ENCODE data around the gene TAF10. TPM values are rescaled to one million over a fixed set of nuclear protein-coding genes. Genes with fewer than 3 reads are reported as not detected.
A peak's percentile ranks its signal among the peaks of the same experiment; 100 is the strongest.

The TAF10 gene
- 10 to 100 TPM; 55.9 to 90.8 (median 74.5) TPM for total RNA-seq

DNA sequence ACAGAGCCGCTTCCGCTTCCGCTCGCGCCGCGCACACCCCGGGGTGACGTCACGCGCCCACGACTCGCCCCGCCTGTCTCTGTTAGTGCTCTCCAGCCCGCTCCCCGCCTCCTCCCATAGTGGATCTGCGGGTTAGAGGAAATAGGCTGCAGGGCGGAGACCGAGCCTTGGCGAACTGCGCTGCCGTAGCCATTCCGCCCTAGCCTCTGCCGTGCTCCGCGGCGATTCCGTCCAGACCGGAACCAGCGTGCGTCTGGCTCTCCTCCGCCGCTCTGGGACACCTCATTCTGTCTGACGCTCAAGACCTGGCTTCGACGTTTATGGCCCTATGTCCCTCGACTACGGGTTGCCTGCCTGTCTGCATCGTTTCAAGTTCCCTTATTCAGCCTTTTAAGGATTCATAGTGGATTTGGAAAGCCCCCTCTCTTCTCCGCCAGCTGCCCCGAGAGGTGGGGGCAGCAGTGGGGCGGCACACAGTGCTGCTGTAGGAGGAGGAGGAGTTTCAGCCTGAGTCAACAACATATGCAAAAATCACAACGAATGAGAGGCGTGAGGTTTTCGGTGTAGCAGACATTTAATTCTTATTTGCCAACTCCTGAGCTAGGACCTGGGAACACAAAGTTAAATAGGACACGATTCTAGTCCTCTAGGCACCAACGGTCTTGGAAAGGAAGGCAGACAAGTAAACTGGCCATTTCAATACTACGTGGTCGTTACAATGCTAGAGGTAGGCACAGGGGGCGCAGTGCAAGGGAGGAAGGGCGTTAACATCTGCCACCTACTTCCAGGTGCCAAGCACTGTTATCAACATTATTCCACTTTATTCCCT, at the start of gene TAF10:
TAF10 (minus strand) TSS at position 4 of the 829 bp plus-strand sequence. CDS start 27 bp downstream, outside the sequence.
- Histone ChIP-seq H3K4me3 (peak within 1 kb of the TSS; percentile 71 to 99 (median 86)), H3K27me3 (no peaks in the 10 kb centered on the region), H3K36me3 (peaks cover 0 to 57% (median 3%) of the 10 kb centered on the region in 3 donors), H3K4me1 (peaks cover 0 to 47% (median 4%) of the 10 kb centered on the region in 4 donors), H3K27ac (peak within 1 kb of the TSS; percentile 93 to 99 (median 94)), H3K9me3 (no peaks in the 10 kb centered on the region)
- peak; percentile 93 to 99 for TF ChIP-seq POLR2A (IDR thresholded peaks at IDR 0.05)
- TF ChIP-seq, protein P1, sequence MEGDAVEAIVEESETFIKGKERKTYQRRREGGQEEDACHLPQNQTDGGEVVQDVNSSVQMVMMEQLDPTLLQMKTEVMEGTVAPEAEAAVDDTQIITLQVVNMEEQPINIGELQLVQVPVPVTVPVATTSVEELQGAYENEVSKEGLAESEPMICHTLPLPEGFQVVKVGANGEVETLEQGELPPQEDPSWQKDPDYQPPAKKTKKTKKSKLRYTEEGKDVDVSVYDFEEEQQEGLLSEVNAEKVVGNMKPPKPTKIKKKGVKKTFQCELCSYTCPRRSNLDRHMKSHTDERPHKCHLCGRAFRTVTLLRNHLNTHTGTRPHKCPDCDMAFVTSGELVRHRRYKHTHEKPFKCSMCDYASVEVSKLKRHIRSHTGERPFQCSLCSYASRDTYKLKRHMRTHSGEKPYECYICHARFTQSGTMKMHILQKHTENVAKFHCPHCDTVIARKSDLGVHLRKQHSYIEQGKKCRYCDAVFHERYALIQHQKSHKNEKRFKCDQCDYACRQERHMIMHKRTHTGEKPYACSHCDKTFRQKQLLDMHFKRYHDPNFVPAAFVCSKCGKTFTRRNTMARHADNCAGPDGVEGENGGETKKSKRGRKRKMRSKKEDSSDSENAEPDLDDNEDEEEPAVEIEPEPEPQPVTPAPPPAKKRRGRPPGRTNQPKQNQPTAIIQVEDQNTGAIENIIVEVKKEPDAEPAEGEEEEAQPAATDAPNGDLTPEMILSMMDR (IDR thresholded peaks at IDR 0.05) = peak; percentile 28 to 73 (median 48)
- peak; percentile 98 to 99 (median 98) for DNase-seq

- Histone ChIP-seq H3K4me1 (no peaks in the 10 kb centered on the region), H3K36me3 (no peaks in the 10 kb centered on the region), H3K4me3 (no peak overlapping the region), H3K27me3 (no peaks in the 10 kb centered on the region), H3K9me3 (no peaks in the 10 kb centered on the region), H3K27ac (no peak overlapping the region)
- no peak for DNase-seq
- TF ChIP-seq, protein P1 (IDR thresholded peaks at IDR 0.05) = no peak
- TF ChIP-seq POLR2A (IDR thresholded peaks at IDR 0.05) = no peak
Measured at GRCh38 chr11:6660712-6661111, 48.7 kb upstream of the TAF10 start.

DNA sequence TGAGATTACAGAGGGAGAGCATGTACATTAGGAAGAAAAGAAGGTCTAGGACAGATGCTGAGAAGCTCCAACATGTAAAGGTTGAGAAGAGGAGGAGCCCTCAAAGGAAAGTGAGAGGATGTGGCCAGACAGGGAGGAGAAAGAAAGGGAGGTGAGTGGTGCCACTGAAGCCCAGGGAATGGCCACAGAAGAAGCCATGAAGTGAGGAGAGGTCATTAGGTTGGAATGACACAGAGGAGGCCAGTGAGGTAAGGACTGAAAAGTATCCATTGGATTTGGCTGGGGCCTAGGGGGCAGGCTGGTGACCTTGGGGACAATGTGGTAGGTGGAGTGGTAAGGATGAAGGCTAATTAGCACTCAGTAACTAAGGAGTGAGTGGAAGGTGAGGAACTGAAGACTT, 46.6 kb upstream of the TAF10 start:
- H3K9me3 ChIP-seq = no peaks in the 10 kb centered on the region
- DNase-seq = no peak
- H3K4me3 ChIP-seq = no peak overlapping the region
- no peaks in the 10 kb centered on the region for H3K27me3 ChIP-seq
- TF ChIP-seq, protein P1 (IDR thresholded peaks at IDR 0.05) = no peak
- no peak for TF ChIP-seq POLR2A (IDR thresholded peaks at IDR 0.05)
- H3K36me3 ChIP-seq = no peaks in the 10 kb centered on the region
- H3K4me1 ChIP-seq = peaks cover 0 to 3% (median 0%) of the 10 kb centered on the region in 4 donors
- H3K27ac ChIP-seq = no peak overlapping the region

DNA sequence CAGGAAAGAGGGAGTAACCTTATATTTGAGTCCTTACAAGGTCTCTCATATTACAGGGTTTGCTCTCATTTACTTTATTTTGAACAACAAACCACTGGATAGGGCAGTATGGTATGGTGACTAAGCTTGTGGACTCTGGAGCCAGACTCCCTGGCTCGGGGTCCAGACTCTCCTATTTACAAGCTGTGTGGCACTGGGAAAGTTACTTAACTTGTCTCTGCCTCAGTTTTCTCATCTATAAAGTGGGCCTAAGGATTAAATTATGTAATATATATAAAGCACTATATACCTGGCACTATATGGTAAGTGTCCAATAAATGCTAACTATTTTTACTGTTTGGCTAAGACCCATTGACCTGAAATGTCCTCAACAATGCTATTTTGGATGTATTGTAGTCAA, 45.3 kb upstream of the TAF10 start:
- Histone ChIP-seq H3K36me3 (no peaks in the 10 kb centered on the region), H3K9me3 (no peaks in the 10 kb centered on the region), H3K27me3 (no peaks in the 10 kb centered on the region), H3K4me1 (peaks cover 0 to 3% (median 0%) of the 10 kb centered on the region in 4 donors), H3K4me3 (no peak overlapping the region), H3K27ac (no peak overlapping the region)
- no peak for DNase-seq
- no peak for TF ChIP-seq POLR2A (IDR thresholded peaks at IDR 0.05)
- TF ChIP-seq, protein P1 (IDR thresholded peaks at IDR 0.05) = no peak

DNA sequence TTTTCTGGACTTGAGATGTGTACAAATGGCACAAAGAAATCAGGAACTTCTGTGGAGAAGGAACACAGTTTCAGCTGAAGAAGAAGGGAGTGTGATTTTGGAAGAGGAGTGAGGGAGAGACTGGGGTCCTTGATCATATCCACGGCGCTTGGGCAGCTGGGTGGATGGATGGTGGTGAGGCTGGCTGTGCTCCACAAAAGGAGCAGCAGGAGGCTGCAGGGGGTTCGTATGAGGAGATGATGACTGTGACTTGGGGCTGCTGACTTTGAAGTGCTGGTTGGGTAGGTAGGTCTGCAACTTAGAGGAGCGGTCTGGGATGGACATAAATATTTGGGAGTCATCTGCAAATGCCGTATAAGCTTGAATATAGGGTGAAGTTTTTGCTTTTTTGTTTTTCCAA, 44.9 kb upstream of the TAF10 start:
- no peak for DNase-seq
- Histone ChIP-seq H3K27ac (peak overlapping the region in 1 of 4 donors; percentile 76), H3K36me3 (no peaks in the 10 kb centered on the region), H3K4me1 (peaks cover 0 to 3% (median 0%) of the 10 kb centered on the region in 4 donors), H3K4me3 (no peak overlapping the region), H3K9me3 (no peaks in the 10 kb centered on the region), H3K27me3 (no peaks in the 10 kb centered on the region)
- no peak for TF ChIP-seq POLR2A (IDR thresholded peaks at IDR 0.05)
- TF ChIP-seq, protein P1 (IDR thresholded peaks at IDR 0.05) = no peak
